A549 (cell line): ENCODE results near the gene PYGO2. TPM values are rescaled to one million over a fixed set of nuclear protein-coding genes. Genes with fewer than 3 reads are reported as not detected.

Experiments used
- ATAC-seq, 2 experiments: fragments of 200-7000 bp in 1 of 2; fragments of >200 bp in 1 of 2; cut with Nextera tagmentation in 1 of 2; cut with Tn5 transposase in 1 of 2; 3 replicates each; pipeline versions ENCODE4 v1.8.0 to v1.9.1; 2018 to 2020; ENCODE audit warnings: mild to moderate bottlenecking in 1 of 2, moderate library complexity in 1 of 2
- CTCF ChIA-PET: fragments of 300-600 bp; sonication (Branson Sonifier 250); formaldehyde crosslinking; extraction: SDS; loops from one replicate; lab custom pipeline; 2021; ENCODE audit warnings: antibody characterized with exemption, inconsistent platforms; lab: Yijun Ruan, JAX
- POLR2A ChIA-PET: fragments of 350-600 bp; formaldehyde crosslinking; extraction: SDS; loops from one replicate; lab custom pipeline; 2021; ENCODE audit warnings: antibody characterized with exemption, inconsistent platforms; lab: Yijun Ruan, JAX
- DNase-seq, 2 experiments: peaks; one replicate each; pipeline versions ENCODE4 v3.0.0 to v3.0.0-alpha.2; 2011 to 2016; ENCODE audit warnings: low read depth in 1 of 2, low spot score in 1 of 2
- FAIRE-seq: peaks from 2 replicates; lab custom pipeline; 2011; peaks lifted over from hg19 to GRCh38; lab: Jason Lieb, UNC
- H3K27ac ChIP-seq, 2 experiments: fragments of >200 bp; sonication (Bioruptor Twin); formaldehyde crosslinking; 3 replicates each; pipeline ENCODE4 v1.5.1; 2016 to 2017
- H3K4me1 ChIP-seq: fragments of >200 bp; sonication (Bioruptor Twin); formaldehyde crosslinking; 3 replicates; pipeline ENCODE4 v1.6.1; 2016
- H3K4me2 ChIP-seq: fragments of >200 bp; sonication (Bioruptor Twin); formaldehyde crosslinking; 3 replicates; pipeline ENCODE4 v1.6.1; 2016
- H3K4me3 ChIP-seq: fragments of >200 bp; sonication (Bioruptor Twin); formaldehyde crosslinking; 3 replicates; pipeline ENCODE4 v1.5.1; 2016
- H3K9me3 ChIP-seq: fragments of >200 bp; sonication (Bioruptor Twin); formaldehyde crosslinking; 3 replicates; pipeline ENCODE4 v1.6.1; 2016
- BCL3 ChIP-seq: fragments of >200 bp; sonication (Bioruptor Twin); formaldehyde crosslinking; IDR thresholded peaks from 3 replicates; pipeline ENCODE4 v1.6.1; 2016
- CBX2 ChIP-seq: fragments of 200-600 bp; sonication (generic); IDR thresholded peaks from 2 replicates; pipeline ENCODE4 v1.6.1; 2016; ENCODE audit warnings: low read depth, mild to moderate bottlenecking, borderline replicate concordance
- CBX8 ChIP-seq: fragments of 200-600 bp; sonication (generic); IDR thresholded peaks from 2 replicates; pipeline ENCODE4 v1.6.1; 2016
- EP300 ChIP-seq, 2 experiments: fragments of >200 bp; sonication (Bioruptor Twin); formaldehyde crosslinking; IDR thresholded peaks; 2 replicates in 1 of 2; 3 replicates in 1 of 2; pipeline ENCODE4 v1.6.1; 2016 to 2017
- ESRRA ChIP-seq: fragments of 150-350 bp; IDR thresholded peaks from 2 replicates; pipeline ENCODE4 v1.6.1; 2014; ENCODE audit warnings: mild to moderate bottlenecking, low read length, borderline replicate concordance
- GATA3 ChIP-seq: IDR thresholded peaks from 2 replicates; pipeline ENCODE4 v1.6.1; 2012; ENCODE audit warnings: borderline replicate concordance
- HOXB5 ChIP-seq: fragments of 250-450 bp; sonication (Bioruptor Pico); IDR thresholded peaks from 2 replicates; pipeline ENCODE4 v1.5.0; 2020; ENCODE audit warnings: mild to moderate bottlenecking, moderate library complexity
- JUN ChIP-seq, 2 experiments: fragments of >200 bp; sonication (Bioruptor Twin); formaldehyde crosslinking; IDR thresholded peaks; 2 replicates in 1 of 2; 3 replicates in 1 of 2; pipeline ENCODE4 v1.6.1; 2016 to 2017
- JUNB ChIP-seq: fragments of >200 bp; sonication (Bioruptor Twin); formaldehyde crosslinking; IDR thresholded peaks from 2 replicates; pipeline ENCODE4 v1.6.1; 2016
- KDM1A ChIP-seq: fragments of 200-600 bp; sonication (generic); IDR thresholded peaks from 2 replicates; pipeline ENCODE4 v1.6.1; 2016; ENCODE audit warnings: low read depth, mild to moderate bottlenecking
- KDM5A ChIP-seq: fragments of 200-600 bp; sonication (generic); IDR thresholded peaks from 2 replicates; pipeline ENCODE4 v1.6.1; 2016; ENCODE audit warnings: antibody characterized with exemption, mild to moderate bottlenecking
- MAZ ChIP-seq: fragments of 150-350 bp; IDR thresholded peaks from 2 replicates; pipeline ENCODE4 v1.6.1; 2014; ENCODE audit warnings: antibody characterized with exemption, low read depth, low read length, borderline replicate concordance
- MYC ChIP-seq: IDR thresholded peaks from 2 replicates; pipeline ENCODE4 v1.6.1; 2012; ENCODE audit warnings: mild to moderate bottlenecking, inconsistent platforms, low read length, improper control_type of control experiment, borderline replicate concordance
- NPAS2 ChIP-seq: fragments of 250-450 bp; sonication (Bioruptor Pico); IDR thresholded peaks from 2 replicates; pipeline ENCODE4 v1.8.0; 2022; ENCODE audit warnings: mild to moderate bottlenecking, moderate library complexity, borderline replicate concordance
- NR3C1 ChIP-seq: fragments of >200 bp; sonication (Bioruptor Twin); formaldehyde crosslinking; IDR thresholded peaks from 3 replicates; pipeline ENCODE4 v1.6.1; 2017
- POLR2A ChIP-seq: IDR thresholded peaks from 2 replicates; pipeline ENCODE4 v1.6.1; 2012; ENCODE audit warnings: mild to moderate bottlenecking, low read length
- RNF2 ChIP-seq: fragments of 200-600 bp; sonication (generic); IDR thresholded peaks from 2 replicates; pipeline ENCODE4 v1.6.1; 2016; ENCODE audit warnings: low read depth, mild to moderate bottlenecking, antibody characterized with exemption, moderate library complexity, borderline replicate concordance
- SMC3 ChIP-seq: fragments of >200 bp; sonication (Bioruptor Twin); formaldehyde crosslinking; IDR thresholded peaks from 3 replicates; pipeline ENCODE4 v1.6.1; 2018; ENCODE audit warnings: inconsistent platforms
- TFCP2L1 ChIP-seq: fragments of 250-450 bp; sonication (Bioruptor Pico); IDR thresholded peaks from 2 replicates; pipeline ENCODE4 v1.5.0; 2021; ENCODE audit warnings: mild to moderate bottlenecking
- ZSCAN20 ChIP-seq: fragments of 250-450 bp; sonication (Bioruptor Pico); IDR thresholded peaks from 2 replicates; pipeline ENCODE4 v1.8.0; 2022; ENCODE audit warnings: mild to moderate bottlenecking, moderate library complexity
- WGBS: methylation state at CpG from one replicate; pipeline ENCODE4 v1.1.6; 2017; ENCODE audit errors: missing lambda C conversion rate; 5-methylcytosine and 5-hydroxymethylcytosine counted together
- polyA plus RNA-seq, 4 experiments: library from polyadenylated mRNA; depleted of rRNA in 3 of 4; stranded (reverse); fragments of >200 nt; fragmentation: RNase III in 1 of 4; extraction: RNeasy Plus Mini Kit Qiagen cat#74134 plus additional on column Dnase treatment in 1 of 4; gene quantifications; 2 replicates in 3 of 4; 3 replicates in 1 of 4; pipeline ENCODE4 v1.2.3, GENCODE V29; 2011 to 2017
- TF ChIP-seq, protein P1 (sequence below): fragments of >200 bp; sonication (Bioruptor Twin); formaldehyde crosslinking; IDR thresholded peaks from 3 replicates; pipeline ENCODE4 v1.5.1; 2016
- TF ChIP-seq, protein P2 (sequence below): fragments of 450-650 bp; IDR thresholded peaks from 2 replicates; pipeline ENCODE4 v1.6.1; 2014; ENCODE audit warnings: antibody characterized with exemption

The PYGO2 gene
- polyA plus RNA-seq, 2 of the 4 experiments (the other 2 are of a cell fraction): 18.3 to 24.6 TPM

DNA sequence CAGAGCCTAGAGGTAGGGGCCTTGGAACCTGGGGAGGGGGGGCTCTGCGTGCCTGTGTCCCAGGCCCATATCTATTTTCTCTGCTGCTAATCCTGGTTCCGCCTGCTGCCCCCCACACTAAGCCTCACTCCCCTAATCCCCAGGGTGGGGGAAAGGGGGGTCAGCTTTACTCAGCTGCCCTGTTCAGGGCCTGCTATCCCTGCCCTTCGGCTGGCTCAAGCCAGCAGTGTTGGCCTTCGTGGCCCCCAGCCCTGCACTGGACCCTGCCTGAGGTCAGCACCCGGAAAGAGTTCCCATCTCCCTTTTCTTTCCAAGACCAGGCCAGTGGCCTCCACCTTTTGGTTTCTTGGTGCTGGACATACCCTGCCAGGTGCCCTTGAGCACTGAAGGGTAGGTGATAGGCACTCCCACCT lies 49.4 kb upstream of the PYGO2 start:
- FAIRE-seq (no peak), DNase-seq (no peak), ATAC-seq (no peak)
- peak overlapping the region; percentile 67 to 100 for H3K27ac ChIP-seq
- TF ChIP-seq BCL3: no peak
- TF ChIP-seq, protein P1, sequence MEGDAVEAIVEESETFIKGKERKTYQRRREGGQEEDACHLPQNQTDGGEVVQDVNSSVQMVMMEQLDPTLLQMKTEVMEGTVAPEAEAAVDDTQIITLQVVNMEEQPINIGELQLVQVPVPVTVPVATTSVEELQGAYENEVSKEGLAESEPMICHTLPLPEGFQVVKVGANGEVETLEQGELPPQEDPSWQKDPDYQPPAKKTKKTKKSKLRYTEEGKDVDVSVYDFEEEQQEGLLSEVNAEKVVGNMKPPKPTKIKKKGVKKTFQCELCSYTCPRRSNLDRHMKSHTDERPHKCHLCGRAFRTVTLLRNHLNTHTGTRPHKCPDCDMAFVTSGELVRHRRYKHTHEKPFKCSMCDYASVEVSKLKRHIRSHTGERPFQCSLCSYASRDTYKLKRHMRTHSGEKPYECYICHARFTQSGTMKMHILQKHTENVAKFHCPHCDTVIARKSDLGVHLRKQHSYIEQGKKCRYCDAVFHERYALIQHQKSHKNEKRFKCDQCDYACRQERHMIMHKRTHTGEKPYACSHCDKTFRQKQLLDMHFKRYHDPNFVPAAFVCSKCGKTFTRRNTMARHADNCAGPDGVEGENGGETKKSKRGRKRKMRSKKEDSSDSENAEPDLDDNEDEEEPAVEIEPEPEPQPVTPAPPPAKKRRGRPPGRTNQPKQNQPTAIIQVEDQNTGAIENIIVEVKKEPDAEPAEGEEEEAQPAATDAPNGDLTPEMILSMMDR: no peak
- TF ChIP-seq JUNB: no peak
- TF ChIP-seq NR3C1: no peak
- no peak for TF ChIP-seq NPAS2 (CRISPR knock-in tag)
- TF ChIP-seq ESRRA: no peak
- TF ChIP-seq CBX2: no peak
- TF ChIP-seq MYC: no peak
- no peak for TF ChIP-seq POLR2A
- TF ChIP-seq CBX8: no peak
- no peak for TF ChIP-seq EP300 (IDR thresholded peaks at IDR 0.05)
- no peak for TF ChIP-seq KDM5A
- no peak for TF ChIP-seq HOXB5 (CRISPR knock-in tag)
- peak overlapping the region; percentile 59 for H3K4me2 ChIP-seq
- no peak overlapping the region for H3K4me3 ChIP-seq
- ChIA-PET POLR2A (interaction anchor here (1.1 kb wide), 1 partner anchor 10 kb away, joined by 3 read pairs; no protein-coding TSS in a partner anchor), CTCF (interaction anchor here (1.3 kb wide), 1 partner anchor 74 kb away, joined by 3 read pairs; no protein-coding TSS in a partner anchor)
- peaks cover 93% of the 10 kb centered on the region for H3K4me1 ChIP-seq
- 93% methylated on average over 4 of the region's 5 CpGs for WGBS
- H3K9me3 ChIP-seq: no peaks in the 10 kb centered on the region

- H3K27ac ChIP-seq: peak overlapping the region; percentile 67 to 100; a peak in 4 of 6 replicates
- CTCF ChIA-PET: interaction anchor here (0.5 to 1.3 kb wide), 2 partner anchors 75 to 232 kb away, joined by 3 read pairs; no protein-coding TSS in a partner anchor
- WGBS: 76% methylated on average over 11 of the region's 11 CpGs
- H3K9me3 ChIP-seq: no peaks in the 10 kb centered on the region
- H3K4me3 ChIP-seq: no peak overlapping the region
- H3K4me2 ChIP-seq: peak overlapping the region; percentile 59
- ATAC-seq: no peak
- DNase-seq: no peak
- POLR2A ChIA-PET: interaction anchor here (0.6 to 1.1 kb wide), 2 partner anchors 9 to 17 kb away, joined by 3 to 8 read pairs; partner anchors contain the start of gene LENEP
- FAIRE-seq: no peak
- no peak for TF ChIP-seq TFCP2L1
- TF ChIP-seq JUNB: no peak
- TF ChIP-seq SMC3: no peak
- no peak for TF ChIP-seq MYC
- no peak for TF ChIP-seq MAZ
- no peak for TF ChIP-seq KDM1A
- TF ChIP-seq ZSCAN20 (CRISPR knock-in tag): no peak
- H3K4me1 ChIP-seq: peaks cover 93% of the 10 kb centered on the region
Measured at GRCh38 chr1:155010211-155010918, 48.8 kb upstream of the PYGO2 start.

DNA sequence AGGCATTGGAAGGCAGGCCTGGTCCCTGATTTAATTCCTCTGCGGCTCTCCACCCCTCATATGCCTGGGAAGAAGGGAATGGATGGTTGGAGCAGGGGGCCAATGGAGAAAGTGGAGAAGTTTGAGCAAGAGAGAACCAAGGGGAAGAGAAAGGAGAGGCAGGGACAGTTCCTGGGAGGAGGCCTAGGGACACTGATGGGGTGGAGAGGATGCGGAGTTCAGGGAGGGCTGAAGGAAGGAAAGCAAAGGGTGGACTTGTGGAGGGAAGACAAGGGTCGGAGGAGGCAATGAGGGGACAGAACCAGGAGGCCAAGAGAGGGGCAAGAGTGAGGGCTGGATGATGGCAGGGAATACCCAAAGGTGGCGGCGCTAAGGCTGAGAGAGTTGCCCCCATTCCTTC lies 48.2 kb upstream of the PYGO2 start:
- ChIA-PET POLR2A (no interaction called here), CTCF (no interaction called here)
- Histone ChIP-seq H3K4me1 (peaks cover 96% of the 10 kb centered on the region), H3K27ac (peak overlapping the region in 1 of 2 experiments; percentile 100; a peak in 3 of 6 replicates), H3K4me3 (no peak overlapping the region), H3K4me2 (peak overlapping the region; percentile 59; the same call in 1 of the 3 replicates), H3K9me3 (no peaks in the 10 kb centered on the region)
- TF ChIP-seq GATA3: no peak
- TF ChIP-seq RNF2: no peak
- no peak for TF ChIP-seq JUN (IDR thresholded peaks at IDR 0.05)
- TF ChIP-seq, protein P2, sequence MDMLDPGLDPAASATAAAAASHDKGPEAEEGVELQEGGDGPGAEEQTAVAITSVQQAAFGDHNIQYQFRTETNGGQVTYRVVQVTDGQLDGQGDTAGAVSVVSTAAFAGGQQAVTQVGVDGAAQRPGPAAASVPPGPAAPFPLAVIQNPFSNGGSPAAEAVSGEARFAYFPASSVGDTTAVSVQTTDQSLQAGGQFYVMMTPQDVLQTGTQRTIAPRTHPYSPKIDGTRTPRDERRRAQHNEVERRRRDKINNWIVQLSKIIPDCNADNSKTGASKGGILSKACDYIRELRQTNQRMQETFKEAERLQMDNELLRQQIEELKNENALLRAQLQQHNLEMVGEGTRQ: no peak
- 91% methylated on average over 5 of the region's 5 CpGs for WGBS
- ATAC-seq: no peak
- no peak for DNase-seq
- FAIRE-seq: no peak
